GM18505 (cell line): Measurements from ENCODE around the gene TRPM2.

Source experiments
- ATAC-seq: cut with Tn5 transposase; IDR thresholded peaks from one replicate; pipeline ENCODE4 v1.9.1; 2021; ENCODE audit not compliant: unreplicated experiment
- POLR2A ChIP-seq: IDR thresholded peaks from 4 replicates; pipeline ENCODE4 v1.6.1; 2011; ENCODE audit warnings: borderline replicate concordance; ENCODE audit not compliant: insufficient read depth, insufficient read length; ENCODE audit errors: extremely low read depth

TRPM2 gene

DNA sequence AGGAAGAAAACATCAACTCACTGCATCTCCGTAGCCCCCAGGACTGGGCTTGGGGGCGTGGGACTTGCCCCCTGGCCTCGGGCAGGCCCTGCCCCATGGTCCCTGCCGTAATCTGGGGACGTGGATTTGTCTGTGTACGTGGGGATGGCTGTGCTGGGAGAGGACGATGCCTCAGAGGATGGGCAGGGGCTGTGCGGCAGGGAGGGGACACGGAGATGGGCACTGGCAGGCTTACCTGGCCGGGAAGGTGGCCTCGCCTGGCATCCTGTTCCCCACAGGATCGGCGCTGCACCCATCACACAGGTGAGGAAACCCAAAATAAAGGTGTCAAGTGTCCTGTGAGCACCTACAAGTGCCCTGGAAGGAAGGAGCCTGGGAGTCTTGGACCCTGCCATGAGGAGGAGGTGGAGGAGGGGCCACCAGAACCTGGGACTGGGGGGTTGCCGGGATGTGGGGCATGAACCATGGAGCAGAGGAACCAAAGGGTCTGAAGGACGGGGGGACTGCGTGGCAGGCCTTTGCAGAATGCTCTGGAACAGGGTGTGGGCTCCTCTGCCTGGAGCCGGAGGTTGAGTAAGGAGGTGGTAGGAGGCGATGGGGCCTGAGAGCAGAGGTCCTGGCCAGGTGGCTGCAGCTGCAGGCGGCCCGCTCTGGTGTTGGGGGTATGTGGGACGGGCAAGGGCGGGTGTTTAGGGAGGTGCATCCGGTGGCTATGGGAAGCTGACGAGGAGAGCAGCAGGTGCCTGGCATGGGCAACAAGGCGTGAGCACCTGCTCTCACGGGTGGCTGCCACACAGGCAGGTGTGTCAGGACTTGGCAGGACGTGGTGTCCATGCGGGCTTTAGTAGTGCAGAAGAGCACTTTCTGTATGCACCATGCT is 74.1 kb downstream of the TRPM2 start:
- no peak for ATAC-seq
- TF ChIP-seq POLR2A = no peak

- no peak for ATAC-seq
Measured at GRCh38 chr21:44428281-44428960, 75.0 kb downstream of the TRPM2 start.

GRCh38 chr21:44429894-44430293 is 76.5 kb downstream of the TRPM2 start:
- no peak for ATAC-seq
- no peak for TF ChIP-seq POLR2A

More at GRCh38 chr21:44428281-44428960, 75.0 kb downstream of the TRPM2 start:
- no peak for TF ChIP-seq POLR2A

GRCh38 chr21:44431300-44431699 is 77.9 kb downstream of the TRPM2 start:
- no peak for ATAC-seq
- no peak for TF ChIP-seq POLR2A

DNA sequence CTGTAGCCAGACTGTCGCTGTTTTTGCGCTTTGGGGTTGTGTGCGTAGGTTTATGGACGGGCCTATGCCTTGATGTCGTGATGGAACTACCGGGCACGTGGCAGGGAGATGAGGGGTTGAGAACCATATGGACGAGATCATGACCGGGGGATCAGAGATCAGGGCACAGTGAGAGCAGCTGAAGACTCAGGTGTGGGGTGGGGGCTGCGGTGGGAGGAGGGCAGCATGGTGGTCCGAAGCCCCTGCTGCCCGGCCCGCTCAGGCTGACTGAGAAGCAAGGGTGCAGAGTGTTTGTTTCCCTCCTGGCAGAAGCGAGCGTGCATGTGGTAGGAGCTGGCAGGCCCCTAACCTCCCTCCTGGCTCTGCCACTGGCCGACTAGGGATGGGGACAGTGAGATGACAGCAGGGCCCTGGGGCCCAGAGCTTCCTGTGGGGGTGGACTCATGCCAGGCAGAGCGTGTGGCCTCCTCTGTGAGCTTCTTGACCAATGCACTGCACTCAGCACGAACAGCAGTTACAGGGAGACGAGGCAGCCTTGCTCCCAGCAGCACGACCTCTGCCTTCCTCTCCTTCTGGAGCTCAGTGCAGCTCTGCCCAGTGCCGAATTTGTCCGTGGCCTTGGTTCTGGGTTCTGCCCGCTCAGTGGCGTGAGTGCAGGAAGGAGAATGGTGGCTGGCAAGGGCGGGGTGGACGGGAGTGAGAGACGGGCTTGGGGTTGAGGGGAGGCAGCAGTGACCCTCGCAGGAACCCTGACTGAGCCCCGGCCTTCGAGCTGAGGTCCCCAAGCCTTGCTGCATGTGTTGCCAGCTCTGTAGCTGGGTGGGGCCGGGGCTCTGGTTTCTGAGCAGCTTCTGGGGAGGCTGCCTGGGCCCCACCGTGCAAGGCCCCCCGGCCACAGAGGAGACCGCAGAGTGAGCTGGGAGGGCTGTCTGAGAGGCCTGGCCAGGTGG is 79.7 kb downstream of the TRPM2 start:
- no peak for ATAC-seq
- TF ChIP-seq POLR2A = no peak

DNA sequence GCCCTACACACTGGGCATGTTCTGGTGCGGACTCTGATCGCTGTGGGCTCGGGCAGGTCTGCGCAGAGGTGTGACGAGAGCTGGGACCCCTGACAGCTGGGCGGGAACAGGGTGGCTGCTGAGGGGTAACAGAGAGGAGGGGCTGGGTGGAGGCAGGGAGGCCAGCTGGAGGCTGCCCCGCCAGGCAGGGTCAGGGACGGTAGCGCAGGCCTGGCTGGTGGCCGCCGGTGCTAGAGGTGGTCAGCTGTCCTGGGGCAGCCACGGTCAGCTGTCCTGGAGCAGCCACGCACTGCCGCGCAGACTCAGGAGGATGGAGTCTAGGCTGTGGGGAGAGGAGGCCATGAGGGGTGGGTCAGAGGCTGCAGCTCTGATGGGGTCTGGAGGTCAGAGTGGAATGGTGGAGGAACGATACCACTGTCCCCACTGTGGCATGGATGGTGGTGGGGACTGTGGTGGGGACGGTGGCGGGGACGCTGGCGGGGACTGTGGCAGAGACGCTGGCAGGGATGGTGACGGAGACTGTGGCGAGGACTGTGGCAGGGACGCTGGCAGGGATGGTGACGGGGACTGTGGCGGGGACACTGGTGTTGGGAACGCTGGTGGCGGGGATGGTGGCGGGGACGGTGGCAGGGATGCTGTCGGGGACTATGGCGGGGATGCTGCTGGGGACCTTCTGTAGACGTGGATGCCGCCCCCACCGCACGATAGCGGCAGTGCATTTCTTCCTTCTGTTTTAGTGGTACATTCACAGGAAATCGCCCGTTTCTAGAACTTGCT is 80.6 kb downstream of the TRPM2 start:
- no peak for ATAC-seq
- TF ChIP-seq POLR2A = no peak

DNA sequence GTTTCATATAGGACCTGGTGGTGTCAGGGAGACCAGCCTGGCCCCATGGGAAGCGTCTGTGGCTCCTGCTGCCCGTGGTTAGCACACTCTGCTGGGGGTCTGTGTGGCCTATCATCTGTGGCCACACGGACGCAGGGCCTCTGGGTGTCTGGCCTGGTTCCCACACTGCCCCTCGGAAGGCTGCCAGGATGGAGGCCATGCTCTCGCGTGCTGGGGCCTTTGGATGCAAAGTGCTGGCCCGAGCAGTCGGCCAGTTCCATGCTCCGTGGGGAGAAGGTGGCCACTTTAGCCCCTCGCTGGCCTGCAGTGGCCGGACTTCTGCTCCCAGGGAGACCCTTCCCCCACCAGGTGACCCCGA is 81.1 kb downstream of the TRPM2 start:
- no peak for ATAC-seq
- TF ChIP-seq POLR2A = no peak

DNA sequence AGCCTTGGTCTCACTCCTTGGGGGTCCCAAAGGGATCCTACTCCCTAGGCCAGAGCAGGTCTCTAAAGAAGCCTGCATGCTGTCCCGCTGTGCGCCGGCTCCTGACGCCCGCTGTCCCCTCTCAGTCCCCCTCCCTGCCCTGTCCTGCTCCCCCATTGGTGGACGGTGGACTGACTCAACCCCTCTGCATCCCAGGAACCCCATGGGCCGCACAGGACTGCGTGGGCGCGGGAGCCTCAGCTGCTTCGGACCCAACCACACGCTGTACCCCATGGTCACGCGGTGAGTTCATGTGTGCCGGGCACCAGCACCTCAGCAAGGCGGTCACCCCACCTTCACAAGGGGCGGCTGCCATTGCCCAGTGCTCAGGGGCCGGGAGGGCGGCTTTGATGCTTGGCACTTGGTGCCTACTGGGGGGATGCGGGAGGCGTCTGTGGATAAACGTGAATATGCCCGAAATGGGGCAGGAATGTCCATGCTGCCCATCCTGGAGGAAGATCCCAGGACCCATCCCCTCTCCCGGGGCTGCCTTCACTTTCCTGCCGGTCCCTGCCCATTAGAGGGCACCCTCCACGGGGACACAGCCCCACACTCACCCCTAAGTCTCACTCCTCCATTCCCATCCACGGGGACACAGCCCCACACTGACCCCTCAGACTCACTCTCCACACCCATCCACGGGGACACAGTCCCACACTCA is 81.7 kb downstream of the TRPM2 start:
- ATAC-seq = no peak
- TF ChIP-seq POLR2A = no peak

- no peak for ATAC-seq
Measured at GRCh38 chr21:44436111-44436611, 82.7 kb downstream of the TRPM2 start.

GRCh38 chr21:44436958-44437357 is 83.5 kb downstream of the TRPM2 start:
- no peak for TF ChIP-seq POLR2A

More at GRCh38 chr21:44436111-44436611, 82.7 kb downstream of the TRPM2 start:
- no peak for TF ChIP-seq POLR2A

DNA sequence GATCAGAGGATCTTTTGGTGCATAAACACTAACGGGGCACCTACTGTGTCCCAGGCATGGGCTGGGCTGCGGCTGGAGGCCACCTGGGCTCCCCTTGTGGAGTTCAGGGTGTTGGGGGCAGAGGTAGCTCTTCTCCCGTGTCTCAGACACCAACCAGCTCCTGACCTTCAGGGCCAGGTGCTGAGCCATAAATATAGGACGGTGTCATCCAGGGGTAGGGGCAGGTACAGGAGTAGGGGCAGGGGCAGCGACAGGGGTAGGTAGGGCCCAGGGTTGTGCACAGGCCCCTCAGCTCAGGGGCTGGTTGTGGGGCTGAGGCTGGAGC is 83.9 kb downstream of the TRPM2 start:
- ATAC-seq = no peak
- TF ChIP-seq POLR2A = no peak

More at GRCh38 chr21:44436958-44437357, 83.5 kb downstream of the TRPM2 start:
- no peak for ATAC-seq
